ENCODE results near the gene IGF2BP3.

- TF ChIP-seq POLR2AphosphoS5 (IDR thresholded peaks at IDR 0.05; ENCODE audit: low read depth, low read length) (peak; percentile 74), POLR2A (IDR thresholded peaks at IDR 0.05; ENCODE audit: low read depth, low read length) (peak; percentile 67; the same call in 1 of the 2 replicates), TAF1 (IDR thresholded peaks at IDR 0.05; ENCODE audit: low read depth, low read length) (peak; percentile 55; the same call in 1 of the 2 replicates)
These were observed 4.0 kb upstream of the IGF2BP3 start for GRCh38 chr7:23474094-23474828.

Data from GM12891 (cell line).